ENCODE measurements around the gene RAB35.
"Not testable (repeated sequence)": the region's sequence is repeated elsewhere in the genome, so short reads cannot be mapped to it uniquely, and the experiment has no call there.

Gene RAB35

GRCh38 chr12:120060717-120061116 lies 55.8 kb downstream of the RAB35 start:
- DNase-seq (ENCODE audit: low read depth, low spot score): no peak

GRCh38 chr12:120060196-120060595 lies 56.4 kb downstream of the RAB35 start:
- no peak for DNase-seq (ENCODE audit: low read depth, low spot score)

GRCh38 chr12:120056739-120057138 lies 59.8 kb downstream of the RAB35 start:
- no peak for DNase-seq (ENCODE audit: low read depth, low spot score)

GRCh38 chr12:120055231-120056000 lies 61.1 kb downstream of the RAB35 start:
- DNase-seq (ENCODE audit: low read depth, low spot score): no peak

GRCh38 chr12:120054293-120054692 lies 62.3 kb downstream of the RAB35 start:
- DNase-seq (ENCODE audit: low read depth, low spot score): no peak

- DNase-seq (ENCODE audit: low read depth, low spot score): no peak
Measured at GRCh38 chr12:120051535-120051934, 65.0 kb downstream of the RAB35 start.

- DNase-seq (ENCODE audit: low read depth, low spot score): no peak
Measured at GRCh38 chr12:120049426-120049825, 67.1 kb downstream of the RAB35 start.

GRCh38 chr12:120048263-120048662 lies 68.3 kb downstream of the RAB35 start:
- DNase-seq (ENCODE audit: low read depth, low spot score): no peak

- no peak for DNase-seq (ENCODE audit: low read depth, low spot score)
Measured at GRCh38 chr12:120047072-120047471, 69.5 kb downstream of the RAB35 start.

- not testable (repeated sequence) for DNase-seq (ENCODE audit: low read depth, low spot score)
Measured at GRCh38 chr12:120045367-120045766, 71.2 kb downstream of the RAB35 start.

Measured in smooth muscle cell of the brain vasculature (primary cell).